OCI-LY7 (cell line): ENCODE data around the gene RIMS4. TPM values are rescaled to one million over a fixed set of nuclear protein-coding genes. Genes with fewer than 3 reads are reported as not detected.

Experiments
- BruUV-seq: library from RNA; stranded (reverse); fragments of 400-500 nt; replicated peaks from 2 replicates; lab custom pipeline; 2021; lab: Mats Ljungman, UMichigan
- CTCF ChIA-PET: fragments of 300-600 bp; sonication (Branson Sonifier 250); formaldehyde crosslinking; loops from one replicate; lab custom pipeline; 2022; ENCODE audit warnings: antibody characterized with exemption; ENCODE audit not compliant: unreplicated experiment; lab: Charles Lee
- POLR2A ChIA-PET: fragments of 300-600 bp; sonication (Branson Sonifier 250); formaldehyde crosslinking; loops from one replicate; lab custom pipeline; 2022; ENCODE audit warnings: antibody characterized with exemption; lab: Charles Lee
- DNase-seq: peaks from one replicate; pipeline ENCODE4 v3.0.0-alpha.2; 2015; ENCODE audit warnings: low spot score
- H2AFZ ChIP-seq: fragments of 200-600 bp; sonication (generic), shearing (Covaris generic); 2 replicates; pipeline ENCODE4 v1.6.1; 2014; ENCODE audit warnings: mild to moderate bottlenecking, antibody characterized with exemption, low read length, moderate library complexity
- H3K27ac ChIP-seq: fragments of 200-600 bp; sonication (generic); 2 replicates; pipeline ENCODE4 v1.5.1; 2014; ENCODE audit warnings: mixed run types, low read depth, mild to moderate bottlenecking, moderate library complexity, low read length, inconsistent platforms; ENCODE audit not compliant: poor library complexity, severe bottlenecking
- H3K36me3 ChIP-seq: fragments of 200-600 bp; sonication (generic); 2 replicates; pipeline ENCODE4 v1.6.1; 2014; ENCODE audit warnings: mild to moderate bottlenecking, antibody characterized with exemption, low read length, moderate library complexity, mixed read lengths; ENCODE audit not compliant: insufficient read depth
- H3K4me1 ChIP-seq: fragments of 200-600 bp; sonication (generic); 2 replicates; pipeline ENCODE4 v1.5.1; 2014; ENCODE audit warnings: mild to moderate bottlenecking, low read length; ENCODE audit not compliant: insufficient read depth, poor library complexity, severe bottlenecking
- H3K4me2 ChIP-seq: fragments of 200-600 bp; sonication (generic); 2 replicates; pipeline ENCODE4 v1.6.1; 2014; ENCODE audit warnings: mild to moderate bottlenecking, low read length
- H3K4me3 ChIP-seq: fragments of 200-600 bp; sonication (generic); 2 replicates; pipeline ENCODE4 v1.5.1; 2014; ENCODE audit warnings: mild to moderate bottlenecking, low read depth, low read length; ENCODE audit not compliant: poor library complexity, severe bottlenecking
- H3K79me2 ChIP-seq: fragments of 200-600 bp; sonication (generic); 2 replicates; pipeline ENCODE4 v1.6.1; 2016; ENCODE audit warnings: low read depth, mild to moderate bottlenecking, low read length, moderate library complexity, mixed read lengths; ENCODE audit not compliant: insufficient read depth
- H3K9me2 ChIP-seq: fragments of 200-600 bp; sonication (generic); 2 replicates; pipeline ENCODE4 v1.6.1; 2016; ENCODE audit warnings: mild to moderate bottlenecking, low read length, mixed read lengths; ENCODE audit not compliant: insufficient read depth
- H3K9me3 ChIP-seq: fragments of 200-600 bp; sonication (generic); 2 replicates; pipeline ENCODE4 v1.6.1; 2014; ENCODE audit warnings: mild to moderate bottlenecking, mixed run types, low read length, mixed read lengths
- H4K20me1 ChIP-seq: fragments of 200-600 bp; sonication (generic); 2 replicates; pipeline ENCODE4 v1.6.1; 2014; ENCODE audit warnings: mild to moderate bottlenecking, antibody characterized with exemption, low read length, moderate library complexity, mixed read lengths; ENCODE audit not compliant: insufficient read depth
- EZH2phosphoT487 ChIP-seq: fragments of 200-600 bp; sonication (generic); IDR thresholded peaks from 2 replicates; pipeline ENCODE4 v1.6.1; 2018; ENCODE audit warnings: low read depth, borderline replicate concordance, mild to moderate bottlenecking, mixed run types, antibody characterized with exemption, low read length, moderate library complexity, mixed read lengths
- intact Hi-C: fragments of 100-400 bp; cut with micrococcal nuclease; formaldehyde crosslinking; loops from one replicate; pipeline ENCODE4 v1.10.0; 2022; ENCODE audit not compliant: unreplicated experiment
- total RNA-seq, 2 experiments: library from RNA; depleted of rRNA in 1 of 2; stranded (reverse); fragments of >200 nt in 1 of 2; shearing (Covaris generic) in 1 of 2; gene quantifications; 2 replicates each; pipeline ENCODE4 v1.2.3, GENCODE V29; 2014 to 2022
- TF ChIP-seq, protein P1 (sequence below): fragments of 200-600 bp; sonication (generic); conservative IDR thresholded peaks from 2 replicates; pipeline ENCODE4 v1.5.1; 2014; ENCODE audit warnings: mild to moderate bottlenecking, antibody characterized with exemption, low read length, moderate library complexity, mixed read lengths

RIMS4 gene
- total RNA-seq, 2 experiments from 2014 or later = not detected

GRCh38 chr20:44833437-44833836, 23.1 kb upstream of the RIMS4 start:
- intact Hi-C loops = no loop called here
- H3K9me3 ChIP-seq = no peaks in the 10 kb centered on the region
- H3K79me2 ChIP-seq = no peaks in the 10 kb centered on the region
- no peak overlapping the region for H3K4me2 ChIP-seq
- no peak for DNase-seq
- H4K20me1 ChIP-seq = no peaks in the 10 kb centered on the region
- ChIA-PET POLR2A (no interaction called here), CTCF (no interaction called here)
- TF ChIP-seq EZH2phosphoT487 = no peak
- TF ChIP-seq, protein P1, sequence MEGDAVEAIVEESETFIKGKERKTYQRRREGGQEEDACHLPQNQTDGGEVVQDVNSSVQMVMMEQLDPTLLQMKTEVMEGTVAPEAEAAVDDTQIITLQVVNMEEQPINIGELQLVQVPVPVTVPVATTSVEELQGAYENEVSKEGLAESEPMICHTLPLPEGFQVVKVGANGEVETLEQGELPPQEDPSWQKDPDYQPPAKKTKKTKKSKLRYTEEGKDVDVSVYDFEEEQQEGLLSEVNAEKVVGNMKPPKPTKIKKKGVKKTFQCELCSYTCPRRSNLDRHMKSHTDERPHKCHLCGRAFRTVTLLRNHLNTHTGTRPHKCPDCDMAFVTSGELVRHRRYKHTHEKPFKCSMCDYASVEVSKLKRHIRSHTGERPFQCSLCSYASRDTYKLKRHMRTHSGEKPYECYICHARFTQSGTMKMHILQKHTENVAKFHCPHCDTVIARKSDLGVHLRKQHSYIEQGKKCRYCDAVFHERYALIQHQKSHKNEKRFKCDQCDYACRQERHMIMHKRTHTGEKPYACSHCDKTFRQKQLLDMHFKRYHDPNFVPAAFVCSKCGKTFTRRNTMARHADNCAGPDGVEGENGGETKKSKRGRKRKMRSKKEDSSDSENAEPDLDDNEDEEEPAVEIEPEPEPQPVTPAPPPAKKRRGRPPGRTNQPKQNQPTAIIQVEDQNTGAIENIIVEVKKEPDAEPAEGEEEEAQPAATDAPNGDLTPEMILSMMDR = no peak
- no peak overlapping the region for H2AFZ ChIP-seq
- H3K4me1 ChIP-seq = no peaks in the 10 kb centered on the region
- BruUV-seq = no TSS peak
- no peak overlapping the region for H3K27ac ChIP-seq
- no peak overlapping the region for H3K4me3 ChIP-seq
- no peaks in the 10 kb centered on the region for H3K36me3 ChIP-seq
- H3K9me2 ChIP-seq = no peaks in the 10 kb centered on the region

DNA sequence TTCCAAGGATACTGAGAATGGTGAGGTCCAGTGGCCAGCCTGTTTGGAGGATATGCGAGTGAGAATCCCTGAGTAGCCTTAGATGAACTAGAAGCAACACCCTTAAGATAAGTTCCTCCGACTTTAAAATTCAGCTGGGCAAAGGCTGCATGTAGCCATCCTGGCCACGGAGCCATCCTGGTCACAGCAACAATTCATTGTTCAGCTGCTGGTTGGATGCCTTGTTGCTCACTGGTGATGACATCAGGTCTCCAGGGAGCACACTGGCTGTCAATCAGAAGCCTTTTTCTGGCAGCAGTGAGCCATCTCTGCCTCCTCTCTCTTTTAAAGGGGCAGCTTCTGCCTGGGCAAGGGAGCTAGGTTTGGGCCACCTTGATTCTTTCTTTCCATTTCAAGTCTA, 22.4 kb upstream of the RIMS4 start:
- H3K4me2 ChIP-seq = no peak overlapping the region
- POLR2A ChIA-PET = no interaction called here
- DNase-seq = peak; percentile 25
- intact Hi-C loops = no loop called here
- H3K27ac ChIP-seq = no peak overlapping the region
- BruUV-seq = no TSS peak
- H3K4me3 ChIP-seq = no peak overlapping the region
- no peaks in the 10 kb centered on the region for H3K9me3 ChIP-seq
- H3K4me1 ChIP-seq = no peaks in the 10 kb centered on the region
- CTCF ChIA-PET = no interaction called here
- H4K20me1 ChIP-seq = no peaks in the 10 kb centered on the region
- H3K9me2 ChIP-seq = no peaks in the 10 kb centered on the region
- TF ChIP-seq, protein P1 = no peak
- no peak for TF ChIP-seq EZH2phosphoT487
- H2AFZ ChIP-seq = no peak overlapping the region
- H3K79me2 ChIP-seq = no peaks in the 10 kb centered on the region
- no peaks in the 10 kb centered on the region for H3K36me3 ChIP-seq

- Histone ChIP-seq H3K4me3 (no peak overlapping the region), H3K9me3 (no peaks in the 10 kb centered on the region), H3K4me2 (no peak overlapping the region), H2AFZ (no peak overlapping the region), H3K36me3 (no peaks in the 10 kb centered on the region), H3K79me2 (no peaks in the 10 kb centered on the region), H4K20me1 (no peaks in the 10 kb centered on the region), H3K9me2 (no peaks in the 10 kb centered on the region), H3K27ac (no peak overlapping the region), H3K4me1 (no peaks in the 10 kb centered on the region)
- CTCF ChIA-PET = interaction anchor here (0.6 kb wide), 1 partner anchor 957 kb away, joined by 8 read pairs; no protein-coding TSS in a partner anchor
- no peak for DNase-seq
- intact Hi-C loops = no loop called here
- BruUV-seq = no TSS peak
- TF ChIP-seq, protein P1 = no peak
- no peak for TF ChIP-seq EZH2phosphoT487
- POLR2A ChIA-PET = no interaction called here
These were observed 20.6 kb upstream of the RIMS4 start for GRCh38 chr20:44830995-44831394.
